Stimulated activated CD8-positive, alpha-beta memory T cell treated with anti-CD3 and anti-CD28 coated beads, Interleukin-12 subunit alpha, Interleukin-12 subunit beta, amount 100 ng/mL, for 4 hours (primary cell): ENCODE data around the gene DMAC2L.

Source experiments
- DNase-seq: peaks from one replicate; pipeline ENCODE4 v3.0.0-alpha.2; 2020; ENCODE audit warnings: low read depth

The DMAC2L gene

GRCh38 chr14:50331596-50331995, 19.5 kb downstream of the DMAC2L start:
- DNase-seq: no peak

- no peak for DNase-seq
Observed at GRCh38 chr14:50333014-50333509, 20.9 kb downstream of the DMAC2L start.

GRCh38 chr14:50334211-50334610, 22.1 kb downstream of the DMAC2L start:
- DNase-seq: no peak

- no peak for DNase-seq
Observed at GRCh38 chr14:50335389-50335788, 23.3 kb downstream of the DMAC2L start.

- DNase-seq: no peak
Observed at GRCh38 chr14:50335989-50336824, 24.1 kb downstream of the DMAC2L start.

GRCh38 chr14:50338587-50338986, 26.5 kb downstream of the DMAC2L start:
- no peak for DNase-seq

GRCh38 chr14:50339178-50339804, 27.2 kb downstream of the DMAC2L start:
- no peak for DNase-seq

- no peak for DNase-seq
Observed at GRCh38 chr14:50340045-50340444, 27.9 kb downstream of the DMAC2L start.

- DNase-seq: no peak
Observed at GRCh38 chr14:50340963-50341362, 28.8 kb downstream of the DMAC2L start.

GRCh38 chr14:50342221-50343078, 30.3 kb downstream of the DMAC2L start:
- no peak for DNase-seq

- DNase-seq: no peak
Observed at GRCh38 chr14:50343434-50343833, 31.3 kb downstream of the DMAC2L start.

- no peak for DNase-seq
Observed at GRCh38 chr14:50344116-50344775, 32.1 kb downstream of the DMAC2L start.

- DNase-seq: no peak
Observed at GRCh38 chr14:50344876-50345563, 32.9 kb downstream of the DMAC2L start.

GRCh38 chr14:50345846-50346422, 33.8 kb downstream of the DMAC2L start:
- DNase-seq: no peak

GRCh38 chr14:50347521-50347920, 35.4 kb downstream of the DMAC2L start:
- no peak for DNase-seq

- DNase-seq: no peak
Observed at GRCh38 chr14:50348933-50349332, 36.8 kb downstream of the DMAC2L start.

- no peak for DNase-seq
Observed at GRCh38 chr14:50350975-50351374, 38.9 kb downstream of the DMAC2L start.

- no peak for DNase-seq
Observed at GRCh38 chr14:50352584-50352983, 40.5 kb downstream of the DMAC2L start.

- no peak for DNase-seq
Observed at GRCh38 chr14:50353126-50353525, 41.0 kb downstream of the DMAC2L start.

GRCh38 chr14:50354527-50354926, 42.4 kb downstream of the DMAC2L start:
- no peak for DNase-seq

- DNase-seq: no peak
Observed at GRCh38 chr14:50355692-50356091, 43.6 kb downstream of the DMAC2L start.
